Psoas muscle (tissue), 8 donors: ENCODE results near the gene PRIM2. TPM values are rescaled to one million over a fixed set of nuclear protein-coding genes. Genes with fewer than 3 reads are reported as not detected.
"Not testable (repeated sequence)": the region's sequence is repeated elsewhere in the genome, so short reads cannot be mapped to it uniquely, and the experiment has no call there.

ENCODE experiments used
- ATAC-seq, 4 donors: fragments of 200-7000 bp; cut with Tn5 transposase; one replicate each; pipeline ENCODE4 v1.9.1; 2020; ENCODE audit warnings: moderate library complexity in 3 of 4, mild to moderate bottlenecking in 2 of 4
- DNase-seq, 2 donors: peaks; one replicate each; pipeline ENCODE4 v3.0.0-alpha.2; 2020
- H3K27ac ChIP-seq: fragments of 200-600 bp; one replicate; pipeline ENCODE4 v1.8.0; 2022
- H3K27me3 ChIP-seq, 3 donors: fragments of 200-600 bp in 1 of 3; one replicate each; pipeline versions ENCODE4 v1.6.1 to v1.8.0; 2013 to 2022; ENCODE audit warnings: low read length in 2 of 3, mild to moderate bottlenecking in 2 of 3, moderate library complexity in 1 of 3; ENCODE audit not compliant: insufficient read depth in 3 of 3
- H3K36me3 ChIP-seq, 2 donors: fragments of 200-600 bp in 1 of 2; one replicate each; pipeline versions ENCODE4 v1.6.1 to v1.8.0; 2013 to 2022; ENCODE audit warnings: low read depth in 1 of 2, mild to moderate bottlenecking in 1 of 2, moderate library complexity in 1 of 2; ENCODE audit not compliant: insufficient read depth in 1 of 2
- H3K4me1 ChIP-seq: fragments of 200-600 bp; one replicate; pipeline ENCODE4 v1.8.0; 2022
- H3K4me3 ChIP-seq: fragments of 200-600 bp; one replicate; pipeline ENCODE4 v1.8.0; 2022; ENCODE audit warnings: mild to moderate bottlenecking
- H3K9me3 ChIP-seq: fragments of 200-600 bp; one replicate; pipeline ENCODE4 v1.8.0; 2022
- WGBS, 3 donors: extraction: QIAGEN DNeasy Blood & Tissue Kit; methylation state at CpG; one replicate each; pipeline versions ENCODE4 v1.1.6 to v1.1.7; 2013; 5-methylcytosine and 5-hydroxymethylcytosine counted together
- intact Hi-C, 2 donors: fragments of 100-400 bp; cut with DNase I; formaldehyde crosslinking; loops; one replicate each; pipeline versions ENCODE4 v1.11.0 to v1.14.2; 2022
- polyA plus RNA-seq, 3 donors: library from polyadenylated mRNA; stranded (reverse); fragments of 200-250 nt; gene quantifications; one replicate each; pipeline ENCODE4 v1.2.3, GENCODE V29; 2013
- total RNA-seq, 4 donors: library from RNA; stranded (reverse); fragmentation: NEBNext Ultra II Directional in 2 of 4; extraction: Animal tissue kit (Norgen Biotek cat#: 25700) in 2 of 4; gene quantifications; one replicate each; pipeline versions ENCODE4 v1.2.1 to v1.2.4, GENCODE V29; 2021 to 2023
- donor health status: healthy with polysubstance abuse.
- donor health status: DM: no; HTN: no; CAD: no; lungs with moderate emphysema.
- donor health status: Bipolar disorder and iron deficiency.
- donor health status: healthy.
- donor health status: DM: yes; HTN: yes; CAD: no.
- donor health status: DM: no; HTN: no; CAD: no.
- donor health status: DM: no; HTN: no; CAD: no.
- donor health status: DM: yes; HTN: yes; CAD: no.

The PRIM2 gene
- total and polyA plus RNA-seq, 7 donors, result 1.7 to 5.9 (median 2.5) TPM

DNA sequence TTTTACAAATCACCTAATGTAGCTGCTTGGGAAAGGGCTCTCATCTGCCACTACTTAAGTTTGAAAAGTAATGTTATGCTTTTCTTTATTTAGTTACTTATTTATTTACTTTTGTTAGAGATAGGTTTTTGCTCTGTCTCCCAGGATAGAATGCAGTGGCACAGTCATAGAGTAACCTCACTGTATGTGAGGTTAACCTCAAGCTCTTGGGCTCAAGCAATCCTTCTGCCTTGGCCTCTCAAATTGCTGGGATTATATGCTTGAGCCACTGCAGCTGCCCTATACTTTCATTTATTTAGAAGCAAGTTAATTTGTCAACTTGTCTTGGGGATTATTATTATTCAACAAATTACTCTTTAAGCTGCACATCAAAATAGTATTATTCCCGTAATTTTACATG is 255.4 kb downstream of the PRIM2 start:
- ATAC-seq, H3K9me3 ChIP-seq, DNase-seq, H3K36me3 ChIP-seq, intact Hi-C loops, H3K27ac ChIP-seq, H3K4me3 ChIP-seq, H3K27me3 ChIP-seq, H3K4me1 ChIP-seq: not testable (repeated sequence)
- WGBS, 3 donors, result 91 to 100% (median 100%) methylated on average over 1 of the region's 1 CpG

DNA sequence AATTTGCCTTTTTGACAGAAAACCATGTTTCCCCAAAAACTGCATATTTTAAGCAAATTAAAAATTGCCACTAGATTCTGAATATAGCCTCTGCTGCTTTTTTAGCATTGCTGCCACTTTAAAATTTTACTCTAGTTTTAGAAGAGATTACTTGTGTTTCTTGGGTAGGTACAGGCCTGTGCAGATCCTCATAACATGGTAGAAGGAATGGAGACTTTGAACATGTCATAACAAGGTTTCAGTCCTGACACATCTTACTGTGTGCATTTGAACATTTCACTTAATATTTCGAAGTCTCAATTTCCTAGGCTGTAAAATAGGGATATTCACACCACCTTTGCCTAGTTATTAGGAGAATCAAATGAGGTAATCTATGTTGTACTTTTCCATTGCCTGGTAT is 259.6 kb downstream of the PRIM2 start:
- 100% methylated on average over 1 of the region's 1 CpG for WGBS, 3 donors
- H3K36me3 ChIP-seq, H3K27me3 ChIP-seq, H3K9me3 ChIP-seq, intact Hi-C loops, H3K4me1 ChIP-seq, ATAC-seq, H3K4me3 ChIP-seq, H3K27ac ChIP-seq, DNase-seq: not testable (repeated sequence)

DNA sequence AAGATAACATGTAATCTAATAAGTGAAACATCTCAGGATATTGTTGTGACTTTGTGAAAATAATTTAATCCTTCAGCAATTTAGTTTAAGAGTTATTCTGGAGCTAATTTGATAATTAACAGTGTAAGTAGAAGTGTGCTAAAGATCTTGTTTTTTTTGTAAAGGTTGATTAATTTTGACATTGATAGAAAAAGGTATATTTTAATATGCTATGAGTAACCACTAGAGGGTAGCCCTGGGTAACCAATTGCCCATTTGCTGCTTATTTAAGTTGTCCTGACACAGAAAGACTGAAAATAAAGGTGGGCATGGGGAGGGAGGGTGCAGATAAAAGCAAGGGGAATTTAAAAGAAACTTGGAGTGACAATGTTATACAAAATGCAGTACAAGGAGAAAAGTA is 262.1 kb downstream of the PRIM2 start:
- DNase-seq, intact Hi-C loops, H3K27me3 ChIP-seq, ATAC-seq, H3K4me3 ChIP-seq, H3K36me3 ChIP-seq, H3K27ac ChIP-seq, H3K9me3 ChIP-seq, H3K4me1 ChIP-seq: not testable (repeated sequence)

DNA sequence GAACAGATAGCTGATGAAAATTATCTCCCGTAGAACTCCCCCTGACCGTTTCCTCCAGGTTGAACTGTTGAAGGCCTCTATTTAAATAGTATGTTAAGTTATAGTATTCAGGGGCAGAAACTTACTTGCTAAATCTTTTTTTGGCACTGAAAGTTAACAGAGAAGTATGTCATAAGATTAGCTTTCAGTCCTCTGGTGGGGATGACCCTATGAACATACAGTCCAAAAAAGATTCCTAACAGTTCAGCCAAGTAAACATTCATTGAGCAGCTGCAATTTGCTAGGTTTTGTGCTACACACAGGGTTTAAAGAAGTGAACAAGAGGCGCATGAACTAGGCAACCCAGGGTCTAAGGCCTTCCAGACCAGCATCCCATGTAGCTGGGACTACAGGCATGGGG is 264.2 kb downstream of the PRIM2 start:
- DNase-seq, intact Hi-C loops, H3K36me3 ChIP-seq, H3K9me3 ChIP-seq, ATAC-seq, H3K4me3 ChIP-seq, H3K27ac ChIP-seq, H3K27me3 ChIP-seq, H3K4me1 ChIP-seq: not testable (repeated sequence)
- 78 to 81% (median 79%) methylated on average over 3 of the region's 3 CpGs for WGBS, 3 donors

DNA sequence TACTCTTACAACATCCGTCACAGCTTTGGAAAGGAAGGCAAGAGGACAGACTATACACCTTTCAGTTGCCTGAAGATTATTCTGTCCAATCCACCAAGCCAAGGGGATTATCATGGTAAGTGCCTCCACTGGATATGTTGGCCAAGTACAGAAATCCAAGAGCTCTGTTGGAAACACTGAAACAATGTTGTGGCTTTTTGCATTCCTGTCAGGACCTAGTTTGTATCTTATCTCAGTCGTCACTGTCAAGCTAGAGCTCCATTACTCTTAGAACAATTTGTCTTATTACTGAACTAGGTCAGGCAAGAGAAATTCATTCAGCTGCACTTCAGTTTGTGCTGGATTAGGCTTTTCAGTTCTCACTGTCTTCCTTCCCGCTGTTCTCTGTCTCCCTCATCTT is 283.7 kb downstream of the PRIM2 start:
- H3K27me3 ChIP-seq, intact Hi-C loops, H3K4me3 ChIP-seq, H3K27ac ChIP-seq, H3K9me3 ChIP-seq, H3K36me3 ChIP-seq, DNase-seq, H3K4me1 ChIP-seq, ATAC-seq: not testable (repeated sequence)
- WGBS, 3 donors, result 67 to 70% (median 68%) methylated on average over 3 of the region's 3 CpGs

DNA sequence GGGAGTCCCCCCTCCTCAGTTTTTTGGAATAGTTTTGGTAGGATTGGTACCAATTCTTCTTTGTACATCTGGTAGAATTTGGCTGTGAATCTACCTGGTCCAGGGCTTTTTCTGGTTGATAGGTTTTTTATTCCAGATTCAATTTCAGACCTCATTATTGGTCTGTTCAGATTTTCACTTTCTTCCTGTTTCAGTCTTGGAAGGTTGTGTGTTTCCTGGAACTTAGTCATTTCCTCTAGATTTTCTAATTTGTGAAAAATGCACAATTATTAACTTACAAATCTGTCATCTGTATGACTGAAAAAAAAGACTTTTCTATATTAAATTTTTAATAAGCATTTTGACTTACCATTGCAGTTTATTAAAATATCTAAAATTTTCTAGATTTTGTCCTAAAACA is 287.9 kb downstream of the PRIM2 start:
- H3K9me3 ChIP-seq, DNase-seq, ATAC-seq, H3K36me3 ChIP-seq, H3K4me1 ChIP-seq, H3K27me3 ChIP-seq, H3K4me3 ChIP-seq, H3K27ac ChIP-seq, intact Hi-C loops: not testable (repeated sequence)

DNA sequence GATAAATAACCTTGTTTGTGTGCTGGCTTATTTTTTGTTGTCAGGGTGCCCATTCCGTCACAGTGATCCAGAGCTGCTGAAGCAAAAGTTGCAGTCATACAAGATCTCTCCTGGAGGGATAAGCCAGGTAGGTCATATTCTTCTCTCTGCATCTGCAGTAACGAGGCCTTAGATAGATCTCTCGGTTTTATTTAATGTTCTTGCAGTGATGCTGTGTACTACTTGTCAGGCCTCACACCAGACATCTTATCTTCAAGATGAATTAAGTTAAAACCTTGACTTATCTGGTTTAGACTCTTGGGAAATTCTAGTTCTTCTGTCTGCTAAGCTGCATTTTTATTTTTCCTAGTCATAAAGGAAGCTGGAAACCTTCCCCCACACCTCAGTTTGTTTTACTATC is 288.9 kb downstream of the PRIM2 start:
- ATAC-seq, H3K4me3 ChIP-seq, H3K36me3 ChIP-seq, intact Hi-C loops, H3K4me1 ChIP-seq, DNase-seq, H3K9me3 ChIP-seq, H3K27ac ChIP-seq, H3K27me3 ChIP-seq: not testable (repeated sequence)
- 94 to 97% (median 96%) methylated on average over 2 to 3 of the region's 3 CpGs for WGBS, 3 donors

DNA sequence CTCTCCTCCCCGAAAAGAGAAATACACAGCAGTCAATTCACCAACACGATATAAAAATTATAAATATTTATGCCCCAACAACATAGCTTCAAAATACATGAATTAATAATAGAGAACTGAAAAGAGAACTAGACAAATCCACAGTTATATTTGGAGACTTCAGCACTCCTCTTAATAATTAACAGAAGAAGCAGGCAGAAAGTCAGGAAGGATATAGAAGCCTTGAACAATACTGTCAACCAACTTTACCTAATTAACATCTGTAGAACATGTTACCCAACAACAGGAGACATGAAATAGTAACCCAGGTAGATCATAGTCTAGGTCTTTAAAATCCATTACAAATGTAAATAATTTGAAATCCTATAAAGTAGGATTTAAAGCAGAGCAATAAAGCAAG is 293.2 kb downstream of the PRIM2 start:
- H3K27me3 ChIP-seq, ATAC-seq, H3K27ac ChIP-seq, H3K9me3 ChIP-seq, H3K4me1 ChIP-seq, H3K4me3 ChIP-seq, intact Hi-C loops, H3K36me3 ChIP-seq, DNase-seq: not testable (repeated sequence)
- 100% methylated on average over 1 of the region's 2 CpGs; no CpG with 5 or more reads in 2 of the 3 donors for WGBS, 3 donors

DNA sequence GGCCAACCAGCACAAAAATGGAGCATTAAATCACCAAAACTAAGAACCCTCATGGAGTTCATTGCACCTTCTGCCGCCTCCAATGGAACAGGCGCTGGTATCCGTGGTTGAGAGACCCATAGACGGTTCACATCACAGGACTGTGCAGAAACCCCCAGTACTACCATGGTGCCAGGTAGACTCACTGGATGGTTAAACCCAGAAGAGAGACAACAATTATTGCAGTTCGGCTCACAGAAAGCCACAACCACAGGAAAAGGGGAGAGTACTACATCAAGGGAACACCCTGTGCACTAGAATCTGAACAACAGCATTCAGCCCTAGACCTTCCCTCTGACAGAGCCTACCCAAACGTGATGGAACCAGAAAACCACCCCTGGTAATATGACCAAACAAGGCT is 301.5 kb downstream of the PRIM2 start:
- H3K9me3 ChIP-seq, intact Hi-C loops, H3K36me3 ChIP-seq, H3K4me1 ChIP-seq, DNase-seq, ATAC-seq, H3K27ac ChIP-seq, H3K27me3 ChIP-seq, H3K4me3 ChIP-seq: not testable (repeated sequence)
- 95 to 97% (median 97%) methylated on average over 5 to 6 of the region's 6 CpGs for WGBS, 3 donors

DNA sequence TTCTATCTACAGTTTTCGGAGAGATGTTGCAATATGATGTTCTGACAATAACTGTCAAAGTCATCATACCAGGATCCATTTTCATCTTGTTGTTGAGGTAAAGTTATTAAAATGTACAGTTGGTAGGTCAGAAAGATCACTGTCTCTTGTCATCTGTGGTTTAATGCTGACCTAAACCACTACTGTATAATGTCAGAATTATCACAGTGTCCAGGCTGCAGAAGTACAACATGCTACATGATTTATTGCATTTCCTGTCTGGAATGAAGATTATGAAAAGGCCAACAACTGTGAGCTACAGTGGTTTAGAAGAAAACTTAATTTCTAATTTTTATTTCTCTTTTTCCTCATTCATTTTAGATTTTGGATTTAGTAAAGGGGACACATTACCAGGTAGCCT is 314.3 kb downstream of the PRIM2 start:
- intact Hi-C loops, H3K4me3 ChIP-seq, DNase-seq, H3K27me3 ChIP-seq, H3K4me1 ChIP-seq, H3K9me3 ChIP-seq, ATAC-seq, H3K36me3 ChIP-seq, H3K27ac ChIP-seq: not testable (repeated sequence)
- WGBS, 3 donors, result 100% methylated on average over 1 of the region's 1 CpG

DNA sequence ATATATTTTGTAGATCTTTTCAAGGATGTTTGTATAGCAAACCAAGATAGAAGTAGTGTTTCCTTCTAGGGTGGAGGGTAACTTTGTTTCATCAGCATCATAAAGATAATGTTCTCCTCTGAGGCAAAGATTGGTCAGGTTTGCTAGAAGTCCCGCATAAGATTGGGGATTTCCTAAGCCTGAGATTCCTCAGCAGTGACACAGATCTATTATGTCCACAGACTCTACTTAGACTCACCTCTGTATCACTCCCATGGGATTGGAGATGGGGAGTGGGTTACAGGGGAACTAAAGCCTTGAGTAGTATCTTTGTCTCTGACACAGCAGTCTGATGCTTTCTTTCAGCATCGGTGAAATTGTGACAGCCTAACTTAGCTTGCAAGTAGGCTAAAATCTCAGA is 341.1 kb downstream of the PRIM2 start:
- DNase-seq, intact Hi-C loops, H3K36me3 ChIP-seq, H3K27ac ChIP-seq, H3K4me3 ChIP-seq, H3K9me3 ChIP-seq, H3K4me1 ChIP-seq, ATAC-seq, H3K27me3 ChIP-seq: not testable (repeated sequence)
- 46 to 88% (median 76%) methylated on average over 2 of the region's 2 CpGs for WGBS, 3 donors

DNA sequence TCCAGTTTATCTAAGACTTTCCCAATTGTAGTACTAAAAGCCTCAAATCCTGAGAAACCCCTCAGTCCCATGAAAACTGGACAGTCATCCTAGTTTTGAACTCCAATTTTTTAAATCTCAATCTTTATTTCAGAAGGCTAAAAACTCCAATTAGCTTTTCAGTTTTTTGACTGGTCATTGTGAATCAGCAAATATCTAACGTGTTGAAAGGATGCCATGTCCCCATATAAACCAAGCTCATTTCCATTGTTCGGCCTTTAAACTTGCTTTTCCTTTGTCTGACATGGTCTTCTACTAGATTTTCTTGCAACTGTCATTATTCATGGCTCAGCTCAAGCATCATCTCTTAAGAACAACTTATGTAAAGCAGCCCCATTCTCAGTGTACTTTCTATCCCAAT is 342.4 kb downstream of the PRIM2 start:
- H3K27me3 ChIP-seq, DNase-seq, ATAC-seq, H3K4me3 ChIP-seq, H3K9me3 ChIP-seq, H3K36me3 ChIP-seq, intact Hi-C loops, H3K4me1 ChIP-seq, H3K27ac ChIP-seq: not testable (repeated sequence)
- 71 to 80% (median 79%) methylated on average over 2 of the region's 2 CpGs for WGBS, 3 donors
